ENCODE results near the gene RAVER1.
A peak's percentile ranks its signal among the peaks of the same experiment; 100 is the strongest.

- TF ChIP-seq CTCF (IDR thresholded peaks at IDR 0.05; ENCODE audit: extremely low read depth in 1 of 2, insufficient read depth in 1 of 2, low read depth in 1 of 2, low read length in 2 of 2) (peak; percentile 88 to 93), POLR2A (IDR thresholded peaks at IDR 0.05; ENCODE audit: low read depth, low read length) (no peak), EZH2 (IDR thresholded peaks at IDR 0.05; ENCODE audit: borderline replicate concordance, low read depth, low read length, severe bottlenecking) (no peak), POLR2AphosphoS5 (IDR thresholded peaks at IDR 0.05; ENCODE audit: insufficient read depth, low read depth, low read length) (no peak), MYC (IDR thresholded peaks at IDR 0.05; ENCODE audit: low read depth, low read length) (no peak), GATA2 (IDR thresholded peaks at IDR 0.05; ENCODE audit: insufficient read depth, insufficient read length, low read depth, low read length) (no peak), FOS (IDR thresholded peaks at IDR 0.05; ENCODE audit: borderline replicate concordance, insufficient read depth, low read length) (no peak), JUN (IDR thresholded peaks at IDR 0.05; ENCODE audit: borderline replicate concordance, insufficient read depth, insufficient read length, low read depth) (no peak)
- TF ChIP-seq, protein P1, sequence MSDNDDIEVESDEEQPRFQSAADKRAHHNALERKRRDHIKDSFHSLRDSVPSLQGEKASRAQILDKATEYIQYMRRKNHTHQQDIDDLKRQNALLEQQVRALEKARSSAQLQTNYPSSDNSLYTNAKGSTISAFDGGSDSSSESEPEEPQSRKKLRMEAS (IDR thresholded peaks at IDR 0.05; ENCODE audit: insufficient read depth, insufficient read length) = peak; percentile 11
Observed at GRCh38 chr19:10269333-10270179, 63.8 kb downstream of the RAVER1 start.

Measured in endothelial cell of umbilical vein (primary cell).